ENCODE data around the gene GRWD1.
"Not testable (repeated sequence)": the region's sequence is repeated elsewhere in the genome, so short reads cannot be mapped to it uniquely, and the experiment has no call there.

Gene GRWD1

DNA sequence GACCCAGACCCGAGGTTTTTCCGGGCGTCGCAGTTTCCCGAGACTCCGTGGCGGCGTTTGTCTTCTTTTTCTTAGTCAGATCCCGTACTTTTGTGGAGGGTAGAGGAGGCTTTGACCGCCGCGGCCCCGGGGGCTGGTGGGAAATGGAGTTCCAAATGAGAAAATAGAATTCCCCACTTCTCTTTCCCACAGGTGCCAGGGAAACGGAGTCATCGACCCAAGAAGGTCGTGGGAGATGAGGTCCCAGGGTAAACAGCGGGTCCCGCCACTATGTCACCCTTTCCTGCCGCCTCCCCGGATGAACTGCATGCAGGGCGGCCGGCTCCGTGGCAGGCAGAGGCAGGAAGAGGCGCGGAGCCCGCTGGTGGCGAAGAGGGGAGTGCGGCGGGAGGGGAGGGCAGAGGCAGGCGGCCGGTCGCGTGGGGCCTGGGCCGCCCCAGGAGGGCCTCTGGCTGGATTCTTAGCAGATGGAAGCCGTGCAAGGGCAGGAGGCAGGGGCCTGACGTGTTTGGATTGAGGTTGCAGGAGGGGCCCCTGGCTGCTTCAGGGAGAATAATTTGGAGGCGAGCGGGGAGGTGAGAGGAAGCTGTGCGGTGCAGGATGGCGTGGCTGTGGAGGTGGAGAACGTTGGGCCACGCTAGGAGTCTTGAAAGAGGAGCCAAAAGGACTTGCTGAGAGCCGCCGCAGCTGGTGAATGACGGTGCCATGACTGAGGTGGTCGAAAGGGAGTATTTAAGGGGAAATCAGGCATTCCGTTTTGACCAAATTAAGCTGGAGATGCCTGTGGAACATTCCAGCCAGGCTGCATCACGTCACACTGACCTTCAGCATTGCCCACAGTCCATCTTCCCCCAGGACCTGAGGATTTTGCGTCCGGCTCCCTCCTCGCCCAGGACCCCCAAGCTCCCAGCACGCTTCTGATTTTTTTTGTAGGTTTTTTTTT lies 35.0 kb downstream of the GRWD1 start:
- peak; percentile 40 to 78 (median 50) for DNase-seq

DNA sequence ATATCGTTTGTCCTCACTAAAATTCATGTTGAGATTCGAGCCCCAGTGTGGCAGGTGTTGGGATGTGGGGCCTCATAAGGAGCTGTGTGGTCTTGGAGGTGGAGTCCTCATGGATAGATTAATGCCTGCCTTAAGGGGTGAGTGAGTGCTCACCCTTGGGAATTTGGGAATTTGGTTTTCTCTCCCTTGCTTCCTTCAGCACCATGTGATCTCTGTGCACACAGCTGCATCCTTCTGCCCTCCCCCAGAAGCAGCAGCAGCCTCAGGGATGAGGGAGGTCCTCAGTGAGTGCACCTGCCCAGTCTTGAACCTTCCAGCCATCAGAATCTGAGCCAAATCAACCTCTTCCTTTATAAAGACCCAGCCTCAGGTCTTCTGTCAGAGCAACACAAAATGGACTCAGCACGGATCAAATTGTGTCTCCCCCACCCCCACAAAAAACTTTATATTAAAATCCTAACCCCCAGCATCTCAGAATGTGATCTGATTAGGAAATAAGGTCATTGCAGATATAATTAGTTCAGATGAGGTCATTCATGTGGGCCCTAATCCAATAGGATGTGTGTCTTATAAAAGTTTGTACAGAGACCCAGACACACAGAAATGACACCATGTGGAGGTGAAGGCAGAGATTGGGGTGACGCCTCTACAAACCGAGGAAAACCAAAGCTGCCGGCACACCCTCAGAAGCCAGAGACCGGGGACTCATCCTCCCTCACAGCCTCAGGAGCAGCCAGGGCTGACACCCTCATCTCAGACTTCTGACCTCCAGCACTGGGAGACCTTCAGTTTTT lies 36.3 kb downstream of the GRWD1 start:
- DNase-seq: no peak

DNA sequence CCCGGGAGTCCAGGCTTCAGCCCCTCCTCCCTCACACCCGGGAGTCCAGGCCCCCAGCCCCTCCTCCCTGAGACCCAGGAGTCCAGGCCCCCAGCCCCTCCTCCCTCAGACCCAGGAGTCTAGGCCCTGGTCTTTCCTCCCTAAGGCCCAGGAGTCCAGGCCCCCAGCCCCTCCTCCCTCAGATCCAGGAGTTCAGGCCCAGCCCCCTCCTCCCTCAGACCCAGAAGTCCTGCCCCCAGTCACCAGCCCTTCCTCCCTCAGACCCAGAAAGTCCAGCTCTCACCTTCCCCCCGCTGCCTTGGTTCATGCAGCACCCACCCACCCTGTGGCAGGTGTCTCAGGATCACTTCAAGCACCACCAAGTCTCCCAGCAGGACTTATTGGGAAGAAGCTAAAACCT lies 37.5 kb downstream of the GRWD1 start:
- no peak for DNase-seq

DNA sequence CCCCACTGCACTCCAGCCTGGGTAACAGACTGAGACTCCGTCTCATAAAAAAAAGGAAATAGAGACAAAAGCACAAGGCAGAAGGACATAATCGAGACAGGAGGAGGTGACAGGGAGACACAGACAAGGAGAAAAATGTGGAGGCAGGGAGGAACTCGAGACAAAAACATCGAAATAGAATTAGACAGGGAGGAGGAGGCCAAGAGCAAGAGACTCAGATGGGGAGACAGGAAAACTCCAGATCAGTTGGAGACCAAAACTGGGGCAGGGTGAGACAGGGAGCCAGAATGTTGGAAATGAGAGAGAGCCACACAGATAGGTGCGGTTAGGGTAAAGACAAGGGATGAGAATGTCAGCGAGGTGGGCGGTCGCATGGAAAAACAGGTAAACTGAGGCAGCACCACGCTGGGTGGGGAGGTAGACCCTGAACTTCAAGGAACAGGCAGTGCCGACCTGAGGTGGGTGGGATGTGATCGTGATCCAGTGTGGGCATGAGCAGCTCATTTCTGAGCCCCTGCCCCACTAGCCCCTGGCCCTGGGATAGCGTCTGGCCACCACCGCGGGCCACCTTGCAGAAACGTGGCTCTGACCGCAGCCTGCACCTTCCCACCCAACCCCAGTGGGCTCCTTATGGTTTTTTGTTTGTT lies 38.6 kb downstream of the GRWD1 start:
- no peak for DNase-seq

DNA sequence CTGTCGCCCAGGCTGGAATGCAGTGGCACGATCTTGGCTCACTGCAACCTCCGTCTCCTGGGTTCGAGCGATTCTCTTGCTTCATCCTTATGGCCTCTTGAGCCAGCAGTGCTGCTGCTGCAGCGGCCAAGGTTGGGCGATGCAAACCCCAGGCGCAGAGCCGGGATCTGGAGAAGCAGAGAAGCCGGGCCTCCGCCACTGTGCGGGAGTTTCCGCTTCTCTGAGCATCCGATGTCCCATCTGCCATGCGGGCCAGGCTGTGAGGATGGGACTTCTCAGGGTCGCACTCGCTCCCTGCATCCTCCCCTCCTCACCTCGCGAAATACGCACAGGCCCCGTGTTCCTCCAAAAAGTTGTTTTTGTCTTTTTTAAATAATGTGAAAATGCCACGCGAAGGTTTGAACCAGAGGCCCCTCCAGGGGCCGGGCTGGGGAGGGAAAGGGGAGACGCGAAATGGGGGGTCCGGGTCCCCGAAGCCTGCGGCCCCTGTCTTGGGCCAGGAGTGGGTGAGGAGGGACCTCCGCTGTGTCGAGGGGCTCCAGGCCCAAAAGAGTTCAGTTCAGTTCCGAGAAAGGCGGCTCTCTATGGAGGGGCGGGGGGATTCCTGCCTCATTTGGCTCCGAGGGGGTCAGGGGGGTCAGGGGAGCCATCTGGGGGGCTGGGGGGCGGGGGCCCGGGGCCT lies 39.3 kb downstream of the GRWD1 start:
- no peak for DNase-seq

DNA sequence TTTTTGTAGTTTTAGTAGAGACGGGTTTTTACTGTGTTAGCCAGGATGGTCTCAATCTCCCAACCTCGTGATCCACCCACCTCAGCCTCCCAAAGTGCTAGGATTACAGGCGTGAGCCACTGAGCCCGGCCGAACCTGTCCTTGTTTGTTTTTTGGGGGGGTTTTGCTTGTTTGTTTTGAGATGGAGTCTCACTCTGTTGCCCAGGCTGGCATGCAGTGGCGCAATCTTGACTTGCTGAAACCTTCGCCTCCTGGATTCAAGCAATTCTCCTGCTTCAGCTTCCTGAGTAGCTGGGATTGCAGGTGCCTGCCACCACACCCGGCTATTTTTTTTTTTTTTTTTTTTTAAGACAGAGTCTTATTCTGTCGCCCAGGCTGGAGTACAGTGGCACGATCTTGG lies 40.9 kb downstream of the GRWD1 start:
- not testable (repeated sequence) for DNase-seq

DNA sequence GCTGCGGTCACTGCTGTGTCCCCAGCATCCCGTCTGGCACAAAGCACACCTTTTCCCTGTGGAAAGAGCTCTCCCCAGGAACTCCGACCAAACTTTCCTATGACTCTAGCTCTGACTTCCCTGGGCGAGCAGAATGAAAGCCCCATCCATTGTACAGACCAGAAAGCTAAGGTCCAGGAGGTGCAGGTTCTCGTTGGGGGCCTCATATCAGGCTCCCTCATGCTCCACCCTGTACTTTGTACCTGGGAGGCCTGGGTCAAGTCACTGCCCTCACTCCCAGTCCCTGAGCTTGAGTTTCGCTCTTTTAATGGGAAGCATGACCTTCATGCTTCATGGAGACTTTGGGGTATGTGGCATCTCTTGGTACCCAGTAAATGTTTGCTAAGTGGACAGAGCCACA lies 41.8 kb downstream of the GRWD1 start:
- DNase-seq: no peak

DNA sequence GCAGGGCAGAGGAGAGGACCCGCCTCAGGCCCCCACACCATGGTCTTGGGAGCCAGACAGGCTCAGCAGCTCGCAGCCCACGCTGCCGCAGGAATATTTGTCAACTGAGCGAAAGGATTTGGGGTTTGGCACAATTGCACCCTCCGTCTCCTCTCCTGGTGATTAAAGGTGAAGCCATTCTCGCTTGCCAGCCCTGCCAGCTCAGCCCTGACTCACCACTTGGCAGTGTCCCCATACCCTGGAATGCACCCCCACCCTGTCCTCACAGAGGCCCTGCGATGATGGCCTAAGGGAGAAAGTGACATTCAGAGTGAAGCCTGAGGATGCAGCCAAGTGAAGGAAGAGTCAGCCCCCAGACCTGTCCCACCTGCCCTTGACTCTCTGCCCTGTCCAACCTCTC lies 42.2 kb downstream of the GRWD1 start:
- no peak for DNase-seq

DNA sequence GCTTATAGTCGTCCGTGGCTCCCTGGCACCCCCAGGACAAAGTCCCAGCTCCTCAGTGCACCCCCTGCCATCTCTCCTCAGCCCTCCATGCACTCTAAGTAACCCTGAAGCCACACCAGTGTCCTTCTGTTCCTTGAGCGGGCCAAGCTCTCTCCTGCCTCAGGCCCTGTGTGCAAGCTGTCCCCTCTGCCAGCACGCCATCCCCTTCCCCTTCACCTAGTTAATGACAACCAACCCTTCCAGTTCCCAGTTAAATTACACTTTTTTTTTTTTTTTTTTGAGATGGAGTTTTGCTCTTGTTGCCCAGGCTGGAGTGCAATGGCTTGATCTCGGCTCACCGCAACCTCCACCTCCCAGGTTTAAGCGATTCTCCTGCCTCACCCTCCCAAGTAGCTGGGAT lies 42.7 kb downstream of the GRWD1 start:
- not testable (repeated sequence) for DNase-seq

DNA sequence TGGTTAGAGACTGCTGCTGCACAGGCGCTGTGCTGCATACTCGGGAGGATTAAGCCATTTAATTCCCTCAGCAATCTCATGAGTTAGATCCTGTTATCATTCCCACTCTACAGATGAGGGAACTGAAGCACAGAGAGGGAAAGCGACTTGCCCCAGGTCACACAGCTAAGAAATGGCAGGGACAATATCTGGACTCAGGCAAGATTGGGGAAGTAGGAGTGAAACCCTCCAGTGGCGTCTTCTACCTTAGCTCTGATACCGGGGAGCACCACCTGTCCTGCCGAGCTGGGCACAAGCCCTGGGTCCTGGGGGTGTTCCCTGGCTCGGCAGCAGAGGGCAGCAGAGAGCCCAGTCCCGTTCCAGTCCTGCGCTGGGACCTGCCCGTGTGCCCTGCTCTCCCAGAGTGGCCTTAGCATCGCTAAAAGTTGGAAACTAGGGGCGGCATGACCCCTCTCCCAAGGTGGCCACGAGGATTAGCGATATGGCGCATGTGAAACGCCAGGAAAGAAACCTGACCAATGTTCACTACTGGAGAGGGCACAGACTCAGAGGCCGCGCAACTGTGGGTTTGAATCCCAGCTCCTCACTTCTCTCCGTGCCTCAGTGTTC lies 43.9 kb downstream of the GRWD1 start:
- peak; percentile 31 to 84 (median 71) for DNase-seq

DNA sequence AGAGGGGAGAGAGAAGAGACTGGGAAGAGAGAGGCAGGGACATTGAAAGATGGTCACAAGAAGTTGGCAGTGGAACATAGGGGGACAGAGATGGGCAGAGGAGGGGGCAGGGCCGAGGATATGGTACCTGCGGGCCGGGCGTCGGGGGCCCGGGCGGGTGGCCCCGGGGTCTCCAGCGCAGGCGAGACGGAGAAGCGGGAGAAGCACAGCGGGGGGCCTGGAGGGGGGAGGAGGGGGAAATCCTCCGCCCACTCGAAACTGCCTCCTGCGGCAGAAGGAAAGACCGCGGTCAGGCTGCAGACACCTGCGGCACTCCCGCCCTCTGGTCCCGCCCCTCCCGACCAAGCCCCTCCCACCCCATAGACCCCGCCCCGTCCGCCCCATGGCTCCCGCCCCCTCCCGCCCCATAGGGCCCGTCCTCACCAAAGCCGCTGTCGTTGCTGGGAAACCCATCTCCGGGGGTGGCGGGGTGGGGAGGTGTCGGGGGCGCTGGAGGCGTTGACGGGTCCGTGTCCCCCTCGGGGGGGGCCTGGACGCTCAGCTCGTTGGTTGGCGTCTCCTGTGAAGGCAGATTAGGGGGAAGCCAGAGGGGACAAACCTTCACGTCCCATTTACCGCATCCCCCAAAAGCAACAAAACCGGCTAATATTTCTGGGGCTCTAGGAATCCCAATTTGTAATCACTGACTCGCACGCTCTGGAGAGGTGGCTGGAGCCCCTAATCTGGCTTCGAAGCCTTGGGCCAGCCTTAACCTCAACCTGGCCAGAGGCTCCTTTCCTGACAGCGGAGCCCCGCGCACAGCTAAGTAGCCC lies 45.4 kb downstream of the GRWD1 start:
- peak; percentile 27 to 75 (median 62) for DNase-seq

DNA sequence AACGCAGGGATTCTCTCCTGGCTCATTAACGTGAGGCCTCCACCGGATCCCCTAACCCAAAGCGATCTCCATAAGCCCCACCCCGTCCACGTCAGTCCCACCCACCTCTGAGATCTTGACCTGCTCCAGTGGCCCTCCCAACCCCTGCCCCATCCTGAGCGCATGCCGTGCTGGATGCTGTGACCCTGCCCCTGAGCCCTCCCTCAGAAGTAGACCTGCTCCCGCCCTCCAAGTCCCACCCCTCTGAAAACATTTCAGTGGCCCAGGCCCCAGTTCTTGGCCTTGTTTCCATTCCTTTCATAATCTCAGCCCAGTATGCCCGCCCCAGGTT lies 46.0 kb downstream of the GRWD1 start:
- DNase-seq: no peak

DNA sequence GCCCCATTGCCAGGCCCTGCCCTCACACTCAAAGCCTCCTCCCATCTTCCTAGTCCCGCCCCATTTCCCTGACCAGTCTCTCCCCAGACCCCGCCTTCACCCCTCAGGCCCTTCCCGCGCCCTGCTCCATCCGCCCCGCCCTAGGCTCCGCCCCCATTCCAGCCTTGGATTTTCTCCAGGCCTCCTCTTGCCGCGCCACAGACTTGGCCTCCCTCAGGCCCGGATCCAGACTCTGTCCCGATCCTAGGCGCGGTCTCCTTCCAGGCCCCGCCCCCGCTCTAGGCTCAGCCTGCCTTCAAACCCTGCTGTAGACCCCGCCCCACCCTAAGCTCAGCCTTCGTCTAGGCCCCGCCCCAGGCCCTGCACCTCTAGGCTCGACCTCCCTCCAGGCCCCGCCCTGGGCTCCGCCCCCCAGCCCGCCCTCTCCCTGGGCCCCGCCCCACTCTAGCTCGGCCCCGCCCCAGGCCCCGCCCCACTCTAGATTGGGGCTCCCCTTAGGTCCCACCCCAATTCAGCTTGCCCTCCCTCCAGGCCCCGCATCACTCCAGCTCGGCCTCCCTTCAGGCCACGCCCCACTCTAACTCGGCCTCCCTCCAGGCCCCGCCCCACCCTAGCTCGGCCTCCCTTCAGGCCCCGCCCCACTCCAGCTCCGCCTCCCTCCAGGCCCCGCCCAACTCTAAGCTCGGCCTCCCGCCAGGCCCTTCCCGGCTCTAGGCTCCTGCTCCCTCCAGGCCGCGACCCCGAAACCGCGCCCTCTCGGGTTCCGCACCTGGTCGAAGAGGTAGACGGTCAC lies 47.3 kb downstream of the GRWD1 start:
- peak; percentile 65 to 95 (median 88) for DNase-seq

DNA sequence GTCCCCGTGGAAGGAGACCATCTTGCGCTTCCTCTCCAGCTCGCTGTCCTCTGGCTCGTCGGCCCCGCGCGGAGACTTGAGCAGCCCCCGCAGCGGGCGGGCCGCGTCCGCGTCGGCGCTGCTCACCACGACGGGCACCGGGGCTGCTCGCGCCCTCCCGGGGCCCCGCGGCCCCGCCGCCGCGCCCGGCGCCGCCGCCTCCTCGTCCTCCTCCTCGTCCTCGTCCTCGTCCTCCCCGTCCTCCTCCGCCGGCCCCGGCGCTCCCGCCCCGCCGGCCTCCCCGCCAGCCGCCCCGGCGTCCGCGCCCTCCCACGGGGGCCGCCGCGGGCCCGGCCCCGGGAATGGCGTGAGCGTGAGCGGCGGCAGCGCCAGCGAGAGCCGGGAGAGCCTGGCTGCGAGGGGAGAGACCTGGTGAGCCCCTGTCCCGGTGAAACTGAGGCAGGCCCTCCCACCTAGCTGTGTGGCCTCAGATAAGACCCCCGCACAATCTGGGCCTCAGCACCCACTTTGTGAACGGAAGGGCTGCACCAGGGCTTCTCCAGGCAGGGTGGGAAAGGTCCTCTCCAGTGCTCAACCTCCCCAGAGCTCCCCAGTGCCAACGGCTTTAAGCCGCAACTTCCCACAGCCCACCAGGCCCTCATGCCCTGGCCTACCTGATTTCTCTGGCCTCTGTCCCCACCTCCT lies 48.1 kb downstream of the GRWD1 start:
- no peak for DNase-seq

DNA sequence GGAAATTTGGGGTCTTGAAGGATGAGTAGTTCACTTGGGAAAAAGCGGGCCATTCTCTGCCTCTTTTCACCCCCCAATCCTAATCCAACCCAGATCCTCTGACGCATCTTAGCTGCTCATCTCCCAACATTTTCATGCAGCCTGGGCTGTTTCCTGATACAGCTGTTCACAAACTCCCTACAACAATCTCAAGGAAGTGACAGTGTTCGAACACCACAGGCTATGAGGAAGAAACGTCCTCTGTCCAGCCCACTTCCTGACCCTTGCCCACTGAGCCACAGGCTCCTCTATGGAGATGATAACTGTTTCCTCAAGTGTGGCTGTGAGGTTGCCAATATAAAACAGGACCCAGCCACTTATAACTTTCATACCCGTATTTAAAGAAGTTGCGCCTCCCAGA lies 49.6 kb downstream of the GRWD1 start:
- no peak for DNase-seq

DNA sequence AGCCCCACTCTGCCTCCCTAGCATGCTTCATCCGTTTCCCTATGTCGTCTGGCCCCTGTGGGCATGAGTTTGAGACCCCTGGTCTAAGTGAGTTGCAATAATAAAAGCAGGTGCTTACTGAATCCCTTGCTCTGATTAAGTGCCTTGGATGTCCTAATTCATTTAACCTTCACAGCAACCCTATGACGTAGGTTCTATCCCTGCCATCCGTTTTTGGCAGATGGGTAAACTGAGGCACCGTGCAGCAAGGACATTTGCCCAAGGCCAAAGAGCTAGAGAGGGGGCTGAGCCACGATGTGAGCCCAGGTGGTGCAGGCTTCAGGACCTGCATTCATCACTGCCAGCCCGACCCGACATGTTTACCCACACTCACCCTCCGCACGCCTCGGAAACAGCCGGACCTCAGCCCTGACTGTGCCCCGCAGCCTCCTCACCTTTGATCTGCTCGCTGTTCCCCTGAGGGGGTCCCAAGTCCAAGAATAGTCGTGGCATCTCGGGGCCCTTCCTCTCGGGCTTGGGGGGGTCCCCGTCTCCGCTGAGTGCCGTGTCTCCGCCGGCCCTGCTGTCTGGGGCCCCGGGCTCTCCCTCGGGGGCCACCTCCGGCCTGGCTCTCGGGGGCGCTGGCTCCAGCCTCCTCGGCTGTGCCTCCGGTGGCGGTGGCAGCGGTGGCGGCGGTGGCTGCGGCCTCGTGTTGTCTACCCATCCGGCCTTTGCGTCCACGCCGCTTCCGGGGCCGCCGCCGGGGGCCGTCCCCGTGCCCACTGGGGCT lies 51.4 kb downstream of the GRWD1 start:
- no peak for DNase-seq

DNA sequence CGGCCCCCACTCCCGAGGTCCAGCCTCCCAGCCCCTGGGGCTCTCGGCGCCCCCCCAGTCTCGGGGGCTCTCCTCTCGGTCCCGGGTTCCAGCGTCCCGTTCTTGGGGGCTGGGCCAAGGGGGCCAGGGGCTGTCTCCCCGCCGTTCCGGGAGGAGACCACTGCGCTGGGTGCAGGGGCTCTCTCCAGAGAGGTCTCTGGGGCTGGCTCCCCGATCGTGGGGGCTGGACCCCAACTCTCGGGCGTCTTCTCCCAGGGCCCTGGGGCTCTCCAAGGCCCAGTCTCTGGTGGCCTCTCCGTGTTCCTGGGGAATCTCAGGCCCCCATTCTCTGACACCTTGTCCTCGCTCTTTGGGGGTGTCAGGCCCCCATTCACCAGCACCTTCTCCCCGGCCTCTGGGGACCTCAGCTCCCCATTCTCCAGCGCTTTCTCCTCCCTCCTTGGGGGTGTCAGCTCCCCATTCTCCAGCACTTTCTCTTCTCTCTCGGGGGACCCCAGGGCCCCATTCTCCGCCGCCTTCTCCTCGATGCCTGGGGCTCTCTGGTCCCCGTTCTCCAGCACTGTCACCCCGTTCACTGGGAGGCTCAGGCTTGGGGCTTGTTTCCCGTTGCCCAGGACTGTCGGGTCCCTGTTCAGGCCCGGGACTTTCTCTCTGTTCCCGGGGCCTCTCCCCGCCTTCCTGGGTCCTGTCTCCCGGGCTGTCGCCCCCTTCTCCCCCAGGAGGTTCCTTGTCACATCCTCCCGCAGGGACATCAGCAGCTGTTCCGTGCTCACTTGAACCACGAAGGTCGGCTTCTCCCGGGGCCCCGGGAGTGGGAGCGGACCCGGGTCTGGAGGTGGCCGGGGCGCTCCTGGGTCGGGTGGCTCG lies 52.2 kb downstream of the GRWD1 start:
- peak in 1 of 6 experiments; percentile 22 for DNase-seq

DNA sequence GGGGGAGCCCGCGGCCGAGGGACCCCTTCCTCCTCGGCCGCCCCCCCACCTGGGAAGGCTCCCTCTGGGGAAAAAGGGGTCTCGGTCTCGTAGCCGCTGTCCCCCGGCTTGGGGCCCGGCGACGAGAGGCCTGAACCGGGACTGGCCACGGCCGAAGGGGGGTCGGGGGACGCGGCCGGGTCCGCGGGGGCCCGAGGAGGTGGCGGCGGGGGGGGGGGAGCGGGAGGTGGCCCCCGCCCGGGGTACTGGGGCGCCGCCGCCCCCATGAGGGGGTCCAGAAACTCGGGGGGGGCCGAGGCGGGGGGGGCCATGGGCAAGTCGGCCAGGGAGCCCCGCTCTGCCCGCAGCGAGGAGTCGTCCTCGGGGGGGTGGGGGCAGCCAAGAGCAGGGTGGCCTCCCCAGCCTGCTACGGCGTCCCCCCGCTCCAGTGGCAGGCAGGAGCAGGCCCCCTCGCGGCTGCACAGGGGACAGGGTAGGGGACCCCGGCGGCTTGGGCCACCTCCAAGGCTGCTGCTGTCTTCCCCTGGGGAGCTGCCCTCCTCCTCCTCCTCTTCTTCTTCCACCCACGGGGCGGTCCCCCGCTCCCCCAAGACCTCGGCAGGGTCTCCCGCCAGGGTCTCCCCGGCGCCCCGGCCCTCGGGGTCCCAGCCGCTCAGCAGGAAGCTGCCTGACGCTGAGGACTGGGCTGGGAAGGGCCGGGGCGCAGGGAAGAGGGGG lies 53.0 kb downstream of the GRWD1 start:
- no peak for DNase-seq
